Measurements from ENCODE around the gene PBXIP1.
A peak's percentile ranks its signal among the peaks of the same experiment; 100 is the strongest.

Gene PBXIP1

GRCh38 chr1:154955718-154956543, at the start of gene PBXIP1:
Gene PBXIP1, minus strand, starts transcription at chr1:154956099. Its CDS starts 2,378 bp downstream, at chr1:154953721.
- peak; percentile 50 for DNase-seq

GRCh38 chr1:155005076-155006011, 49.4 kb upstream of the PBXIP1 start:
- no peak for DNase-seq

GRCh38 chr1:155004352-155005075, 48.6 kb upstream of the PBXIP1 start:
- no peak for DNase-seq

GRCh38 chr1:155003766-155004351, 48.0 kb upstream of the PBXIP1 start:
- no peak for DNase-seq

- DNase-seq, result no peak
These were observed 47.4 kb upstream of the PBXIP1 start for GRCh38 chr1:155003227-155003765.

DNA sequence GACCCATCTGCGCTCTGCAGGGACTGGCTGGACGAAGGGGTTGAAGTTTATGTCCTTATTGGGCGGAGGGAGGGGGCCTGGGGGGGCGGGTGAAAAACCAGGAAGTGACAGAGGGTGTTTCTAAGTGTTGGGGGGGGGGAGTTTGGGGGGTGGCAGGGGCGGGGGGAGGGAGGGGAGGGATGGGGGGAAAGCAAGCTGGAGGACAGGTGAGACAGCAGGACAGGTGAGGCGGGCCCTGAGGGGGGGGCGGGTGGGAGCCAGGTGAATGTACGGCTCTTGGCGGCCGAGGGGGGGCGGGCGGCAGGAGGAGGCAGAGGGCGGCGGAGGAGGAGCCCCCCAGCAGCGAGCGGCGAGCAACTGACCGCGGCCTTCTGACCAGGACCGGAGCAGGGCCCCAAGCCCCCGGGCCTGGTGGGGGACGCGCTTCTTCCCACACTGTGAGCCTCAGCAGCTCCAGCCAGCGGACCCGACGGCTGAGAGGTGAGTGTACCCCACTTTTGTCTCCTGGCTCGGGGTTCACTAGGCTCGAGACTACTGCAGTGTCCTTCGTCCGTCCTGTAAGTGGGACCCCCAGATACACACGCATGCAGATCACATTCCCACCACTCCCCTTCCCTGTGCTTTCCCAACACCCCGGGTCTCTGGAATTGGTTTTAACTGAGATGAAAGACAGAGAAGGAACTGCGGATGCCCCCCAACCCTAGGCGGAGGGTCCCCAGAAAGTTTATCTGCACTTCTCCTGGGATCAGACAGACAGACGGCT, 46.7 kb upstream of the PBXIP1 start, which contains the start of gene ZBTB7B:
ZBTB7B (plus strand) TSS at position 339 of the 763 bp plus-strand sequence. CDS start 11,859 bp downstream, outside the sequence.
- DNase-seq, result no peak

DNA sequence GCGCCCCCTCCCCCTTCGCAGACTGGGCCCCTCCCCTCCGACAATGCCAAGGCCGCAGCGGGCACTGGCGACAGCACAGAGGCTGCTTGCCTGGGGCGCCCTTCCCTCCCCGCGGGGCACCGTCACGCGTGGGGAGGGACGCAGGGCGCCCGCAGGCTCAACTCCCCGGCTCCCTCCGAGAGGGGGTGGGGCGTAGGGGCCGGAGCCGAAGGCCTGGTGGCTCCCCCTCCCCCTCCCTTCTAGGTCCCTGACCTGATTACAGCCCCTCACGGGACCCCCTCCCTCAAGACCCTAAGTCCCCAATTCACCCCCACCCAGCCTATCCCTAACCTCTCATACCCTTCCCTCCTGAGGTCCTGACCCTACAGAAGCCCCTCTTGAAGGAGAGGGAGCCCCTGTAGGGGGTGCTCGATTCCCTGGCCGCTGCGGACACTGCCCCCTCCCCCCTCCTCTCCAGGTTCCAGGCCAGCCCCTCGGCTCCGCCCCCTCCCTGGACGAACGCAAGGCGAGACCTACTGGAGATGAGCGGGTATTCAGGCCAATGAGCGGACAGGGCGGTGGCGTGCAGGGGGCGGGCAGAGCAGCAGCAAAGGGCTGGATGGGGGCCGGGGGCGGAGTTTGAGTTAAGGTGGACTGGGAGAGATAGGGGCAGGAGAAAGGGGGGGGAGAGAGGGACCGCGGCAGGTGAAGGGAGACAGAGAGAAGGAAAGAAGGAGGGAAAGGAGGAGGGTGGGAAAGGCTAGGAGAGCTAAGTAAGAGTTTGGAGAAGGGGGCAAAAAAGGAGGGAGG, 46.0 kb upstream of the PBXIP1 start:
- peak; percentile 98 for DNase-seq

DNA sequence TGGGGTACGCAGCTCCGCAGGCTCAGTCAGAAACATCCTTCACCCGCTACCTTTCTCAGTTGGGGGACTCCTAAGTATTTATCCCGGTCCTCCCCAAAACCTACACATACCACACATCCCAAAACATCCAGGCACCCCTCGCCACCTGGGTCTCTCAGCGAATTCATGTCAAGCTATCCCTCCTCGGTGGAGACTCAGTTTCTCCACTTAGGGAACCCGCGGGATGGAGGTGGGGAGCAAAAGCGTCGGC, 45.5 kb upstream of the PBXIP1 start:
- no peak for DNase-seq

DNA sequence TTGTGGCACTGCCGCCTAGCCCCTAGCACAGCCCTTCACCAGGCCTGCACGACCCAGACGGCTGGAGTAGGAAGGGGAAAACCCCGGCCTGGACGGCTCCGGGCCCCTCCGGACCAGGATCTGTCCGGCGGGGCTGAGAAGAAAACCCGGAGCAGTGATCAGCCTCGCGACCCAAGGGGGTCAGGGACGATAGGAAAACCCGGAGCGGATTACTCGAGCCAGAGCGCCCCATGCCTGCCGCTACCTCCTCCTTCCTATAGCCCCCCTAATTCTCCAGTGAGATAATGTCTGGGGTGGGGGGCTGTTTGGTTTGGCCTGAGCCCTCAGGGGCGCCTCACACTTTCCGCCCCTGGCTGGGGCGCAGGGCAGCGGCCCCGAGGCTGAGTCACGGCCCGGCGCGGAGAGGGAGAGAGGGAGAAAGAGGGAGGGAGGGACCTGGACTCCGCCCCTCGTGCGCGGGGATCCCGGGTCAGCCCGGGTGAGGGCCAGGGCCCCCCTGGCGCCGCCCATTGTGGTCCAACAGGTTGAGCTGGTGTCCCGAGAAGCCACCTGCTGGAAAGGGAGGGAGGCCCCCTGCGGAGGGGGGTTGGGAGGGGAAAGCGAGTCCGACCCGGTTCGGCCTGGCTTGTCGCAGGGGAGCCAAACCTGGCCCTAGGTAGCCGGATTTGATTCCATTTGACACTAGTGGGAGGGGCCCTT, 45.0 kb upstream of the PBXIP1 start:
- DNase-seq, result no peak

GRCh38 chr1:155000411-155000725, 44.5 kb upstream of the PBXIP1 start:
- no peak for DNase-seq

DNA sequence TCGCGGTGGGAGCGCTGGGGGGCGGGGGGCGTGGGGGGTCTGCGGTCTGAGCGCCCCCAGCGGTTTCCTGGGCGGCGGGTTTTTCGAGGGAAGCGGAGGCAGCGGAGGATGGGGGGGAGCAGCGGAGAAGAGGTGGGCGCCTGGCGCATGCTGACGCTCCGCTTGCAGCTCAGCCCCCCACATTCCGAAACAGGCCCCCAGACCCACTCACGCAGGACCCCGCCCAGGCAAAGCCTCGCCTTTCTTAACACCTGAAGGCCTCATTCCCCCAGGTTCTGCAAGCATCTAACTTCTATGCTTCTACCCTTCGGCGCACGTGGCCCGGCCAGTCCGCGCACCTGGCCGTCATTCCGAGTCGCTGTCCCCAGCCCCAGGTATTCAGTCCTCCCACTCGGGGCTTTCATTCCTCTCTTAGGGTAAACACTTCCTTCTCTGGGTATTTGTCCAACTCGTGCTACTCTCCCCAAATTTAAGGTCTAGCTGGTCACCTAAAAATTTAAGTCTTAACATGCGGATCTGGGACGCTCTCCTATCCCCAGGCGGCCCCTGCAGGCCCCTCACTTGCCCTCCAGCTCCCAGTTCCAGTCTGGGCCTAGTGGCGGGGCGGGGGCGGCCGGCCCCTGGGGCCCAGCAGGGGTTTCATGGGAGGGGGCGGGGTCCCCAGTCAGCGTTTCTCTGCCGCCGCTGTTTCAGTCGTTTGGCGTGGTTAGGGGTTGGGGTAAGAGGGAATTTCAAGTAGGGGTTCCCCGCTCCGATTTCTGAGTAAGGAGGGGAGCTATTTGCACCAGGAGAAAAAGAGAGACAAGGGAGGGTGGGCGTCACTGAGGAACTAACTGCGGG, 43.9 kb upstream of the PBXIP1 start:
- no peak for DNase-seq

DNA sequence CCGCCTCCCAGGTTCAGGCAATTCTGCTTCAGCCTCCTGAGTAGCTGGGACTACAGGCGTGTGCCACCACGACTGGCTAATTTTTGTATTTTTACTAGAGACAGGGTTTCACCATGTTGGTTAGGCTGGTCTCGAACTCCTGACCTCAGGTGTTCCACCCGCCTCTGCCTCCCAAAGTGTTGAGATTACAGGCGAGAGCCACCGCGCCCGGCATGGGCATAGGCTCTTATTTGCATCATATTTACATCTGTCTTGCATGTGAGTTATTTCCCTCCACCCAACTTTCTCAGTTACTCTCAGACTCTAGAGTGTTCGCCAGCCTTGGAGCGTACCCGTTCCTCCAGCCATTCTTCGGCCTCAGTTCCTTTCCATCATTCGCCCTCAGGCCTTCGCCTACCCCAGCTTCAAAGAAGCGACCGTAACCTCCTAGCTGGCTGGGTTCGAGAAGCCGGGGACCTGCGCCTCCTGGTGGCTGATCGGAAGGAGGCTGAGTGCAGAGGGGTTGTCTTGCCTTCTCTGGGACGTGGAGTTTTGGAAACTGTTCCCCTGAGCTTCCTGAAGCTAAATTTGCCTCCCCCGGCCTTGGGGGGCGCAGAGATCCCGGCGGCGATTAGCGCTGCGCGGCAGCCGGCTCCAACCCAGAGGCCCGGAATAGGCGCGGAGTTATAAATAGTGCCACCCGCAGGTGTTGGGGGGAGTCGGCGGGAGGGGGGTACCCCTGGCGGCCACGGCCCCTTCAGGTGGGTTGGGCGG, 43.1 kb upstream of the PBXIP1 start:
- no peak for DNase-seq

GRCh38 chr1:154998201-154998780, 42.4 kb upstream of the PBXIP1 start:
- no peak for DNase-seq

DNA sequence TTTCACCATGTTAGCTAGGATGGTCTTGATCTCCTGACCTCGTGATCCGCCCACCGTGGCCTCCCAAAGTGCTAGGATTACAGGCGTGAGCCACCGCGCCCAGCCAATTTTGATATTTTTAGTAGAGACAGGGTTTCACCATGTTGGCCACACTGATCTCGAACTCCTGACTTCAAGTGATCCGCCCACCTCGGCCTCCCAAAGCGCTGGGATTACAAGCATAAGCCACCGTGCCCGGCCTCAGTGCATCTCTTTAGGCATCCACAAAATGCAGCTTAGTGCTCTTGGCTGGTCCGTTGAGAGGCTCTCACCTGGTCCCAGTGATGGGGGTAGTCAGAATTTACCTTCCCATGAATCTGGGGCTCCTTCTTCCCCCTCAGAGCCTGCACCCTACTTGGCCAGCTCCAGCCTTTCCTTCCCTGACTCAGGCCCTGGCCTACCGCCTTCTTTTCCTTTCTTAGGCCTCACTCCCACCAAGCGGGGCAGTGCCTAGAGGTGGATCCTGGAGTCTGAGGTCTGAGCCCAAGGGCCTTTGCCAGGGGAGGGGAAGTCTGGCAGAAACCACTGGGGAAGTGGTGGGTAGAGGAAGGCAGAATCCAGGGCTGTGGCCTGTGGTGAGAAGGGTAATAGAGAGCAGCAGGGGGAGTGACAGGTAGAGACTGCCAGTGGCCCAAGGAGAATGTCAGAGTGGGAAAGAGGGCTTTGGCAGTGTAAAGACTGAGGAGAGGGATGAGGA, 41.2 kb upstream of the PBXIP1 start:
- DNase-seq, result no peak

DNA sequence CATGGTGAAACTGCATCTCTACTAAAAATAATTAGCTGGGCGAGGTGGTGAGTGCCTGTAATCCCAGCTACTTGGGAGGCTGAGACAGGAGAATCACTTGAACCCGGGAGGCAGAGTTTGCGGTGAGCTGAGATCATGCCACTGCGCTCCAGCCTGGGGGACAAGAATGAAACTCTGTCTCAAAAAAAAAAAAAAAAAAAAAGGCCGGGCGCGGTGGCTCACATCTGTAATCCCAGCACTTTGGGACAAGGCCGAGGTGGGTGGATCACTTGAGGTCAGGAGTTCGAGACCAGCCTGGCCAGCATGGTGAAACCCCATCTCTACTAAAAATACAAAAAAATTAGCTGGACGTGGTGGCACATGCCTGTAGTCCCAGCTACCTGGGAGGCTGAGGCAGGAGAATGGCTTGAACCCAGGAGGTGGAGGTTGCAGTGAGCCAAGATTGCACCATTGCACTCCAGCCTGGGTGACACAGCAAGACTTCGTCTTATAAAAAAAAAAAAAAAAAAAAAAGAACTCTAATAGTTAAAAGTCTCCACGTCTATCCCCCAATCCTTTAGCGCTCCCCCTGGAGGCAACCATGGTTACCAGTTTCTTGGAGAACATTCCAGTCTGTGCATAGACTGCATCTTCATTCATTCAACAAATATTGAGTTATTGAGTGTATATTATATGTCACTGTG, 39.5 kb upstream of the PBXIP1 start:
- peak; percentile 64 for DNase-seq

GRCh38 chr1:154994591-154994990, 38.7 kb upstream of the PBXIP1 start:
- DNase-seq, result no peak

DNA sequence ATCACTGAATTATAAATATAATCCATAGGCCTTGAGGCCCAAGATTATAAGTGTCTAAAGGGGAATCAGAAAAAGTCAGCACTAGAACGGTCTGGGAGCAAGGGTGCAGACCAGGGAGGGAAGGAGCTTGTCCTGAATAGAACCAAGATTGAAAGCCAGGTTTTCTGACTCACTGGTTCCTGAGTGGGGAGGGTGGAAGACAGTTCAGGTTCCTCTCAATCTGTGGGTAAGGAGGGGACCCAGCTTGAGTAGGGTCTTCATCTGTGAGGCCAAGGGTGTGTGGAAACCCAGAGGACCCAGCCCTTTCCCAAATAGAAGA, 38.3 kb upstream of the PBXIP1 start:
- no peak for DNase-seq

All from SIG-M5 (cell line).